ENCODE results near the gene LAMA5.

Gene LAMA5

GRCh38 chr20:62406635-62407176 is 39.6 kb upstream of the LAMA5 start:
- peak overlapping the region; percentile 81 for H3K4me3 ChIP-seq (ENCODE audit: low read depth, low read length)
- TF ChIP-seq CTCF (IDR thresholded peaks at IDR 0.05; ENCODE audit: control insufficient read depth, extremely low read depth, insufficient read depth), result no peak
- DNase-seq (ENCODE audit: low read depth), result no peak

GRCh38 chr20:62405981-62406513 is 38.9 kb upstream of the LAMA5 start:
- no peak for DNase-seq (ENCODE audit: low read depth)
- H3K4me3 ChIP-seq (ENCODE audit: low read depth, low read length), result peak overlapping the region; percentile 81

GRCh38 chr20:62405108-62405980 is 38.2 kb upstream of the LAMA5 start:
- TF ChIP-seq CTCF (IDR thresholded peaks at IDR 0.05; ENCODE audit: control insufficient read depth, extremely low read depth, insufficient read depth), result peak; percentile 58
- H3K4me3 ChIP-seq (ENCODE audit: low read depth, low read length), result peak overlapping the region; percentile 81; the same call in 1 of the 2 replicates
- DNase-seq (ENCODE audit: low read depth), result no peak

More at GRCh38 chr20:62405981-62406513, 38.9 kb upstream of the LAMA5 start:
- TF ChIP-seq CTCF (IDR thresholded peaks at IDR 0.05; ENCODE audit: control insufficient read depth, extremely low read depth, insufficient read depth), result no peak

GRCh38 chr20:62404761-62405107 is 37.6 kb upstream of the LAMA5 start:
- no peak overlapping the region for H3K4me3 ChIP-seq (ENCODE audit: low read depth, low read length)
- TF ChIP-seq CTCF (IDR thresholded peaks at IDR 0.05; ENCODE audit: control insufficient read depth, extremely low read depth, insufficient read depth), result no peak
- DNase-seq (ENCODE audit: low read depth), result no peak

GRCh38 chr20:62404112-62404665 is 37.1 kb upstream of the LAMA5 start:
- TF ChIP-seq CTCF (IDR thresholded peaks at IDR 0.05; ENCODE audit: control insufficient read depth, extremely low read depth, insufficient read depth), result no peak
- no peak for DNase-seq (ENCODE audit: low read depth)
- H3K4me3 ChIP-seq (ENCODE audit: low read depth, low read length), result no peak overlapping the region

- no peak for DNase-seq (ENCODE audit: low read depth)
- no peak for TF ChIP-seq CTCF (IDR thresholded peaks at IDR 0.05; ENCODE audit: control insufficient read depth, extremely low read depth, insufficient read depth)
- H3K4me3 ChIP-seq (ENCODE audit: low read depth, low read length), result no peak overlapping the region
Observed at GRCh38 chr20:62403331-62403730, 36.2 kb upstream of the LAMA5 start.

All from LNCaP clone FGC (cell line).